Thyroid gland (tissue), 4 donors: ENCODE data around the gene FAM3D.

Experiments
- CTCF ChIP-seq, 6 experiments: fragments of 200-600 bp in 3 of 6; fragments of 450-650 bp in 3 of 6; sonication (generic) in 3 of 6; IDR thresholded peaks; one replicate each; pipeline ENCODE4 v1.5.1; 2016 to 2019; ENCODE audit warnings: antibody characterized with exemption in 6 of 6, mild to moderate bottlenecking in 2 of 6, inconsistent platforms in 1 of 6, moderate library complexity in 1 of 6
- POLR2A ChIP-seq, 2 donors: fragments of 450-650 bp; IDR thresholded peaks; one replicate each; pipeline ENCODE4 v1.6.1; 2017; ENCODE audit warnings: antibody characterized with exemption in 2 of 2, mild to moderate bottlenecking in 2 of 2, moderate library complexity in 1 of 2

DNA sequence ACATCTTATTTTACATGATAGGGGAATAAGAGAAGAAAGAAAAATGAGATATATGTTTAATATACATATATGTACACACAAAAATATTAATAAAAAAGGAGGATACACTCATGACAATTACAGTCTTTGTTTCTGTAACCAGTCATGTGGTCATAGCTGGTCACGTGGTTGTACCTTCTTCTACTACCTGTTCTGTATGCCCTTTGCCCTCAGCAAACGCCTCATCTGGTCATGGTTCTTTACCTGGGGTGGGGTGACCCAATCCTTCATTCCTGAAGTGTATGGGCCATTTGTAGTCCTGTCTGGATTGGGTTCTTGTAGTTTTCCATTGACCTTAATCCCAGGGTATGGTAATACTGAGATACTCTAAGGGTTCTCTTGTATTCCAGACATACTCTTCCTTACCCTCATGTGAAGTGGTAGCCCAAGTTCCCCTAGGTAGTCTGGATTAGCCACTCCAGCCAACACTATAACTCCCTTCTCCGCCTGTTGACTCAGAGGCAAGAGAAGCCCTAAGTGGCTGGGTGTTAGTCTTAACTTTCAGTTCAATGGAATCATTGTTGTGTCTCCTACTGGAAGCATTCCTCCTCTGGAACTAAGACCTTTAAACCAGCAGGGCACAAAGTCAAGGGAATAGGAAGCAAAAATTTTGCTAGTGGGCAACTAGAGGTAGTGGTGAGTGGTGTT, 47.3 kb upstream of the FAM3D start:
- TF ChIP-seq POLR2A (IDR thresholded peaks at IDR 0.05) (no peak), CTCF (IDR thresholded peaks at IDR 0.05) (no peak)
